HEK293 (cell line): ENCODE results near the gene PXMP2.

ENCODE experiments used
- BCL11A ChIP-seq: fragments of 450-650 bp; formaldehyde crosslinking; IDR thresholded peaks from 2 replicates; pipeline ENCODE4 v1.5.1; 2016; ENCODE audit warnings: low read depth, missing biosample characterization, missing genetic modification characterization
- CTCF ChIP-seq: fragments of 450-650 bp; formaldehyde crosslinking; IDR thresholded peaks from 2 replicates; pipeline ENCODE4 v1.5.1; 2016; ENCODE audit warnings: missing biosample characterization, missing genetic modification characterization
- GLI2 ChIP-seq: fragments of 450-650 bp; formaldehyde crosslinking; IDR thresholded peaks from 2 replicates; pipeline ENCODE4; 2017; ENCODE audit warnings: missing biosample characterization, missing genetic modification characterization, low read depth, borderline replicate concordance
- INSM2 ChIP-seq: fragments of 450-650 bp; formaldehyde crosslinking; IDR thresholded peaks from 2 replicates; pipeline ENCODE4 v1.5.1; 2016; ENCODE audit warnings: missing biosample characterization, missing genetic modification characterization
- ZBTB26 ChIP-seq: fragments of 450-650 bp; formaldehyde crosslinking; optimal IDR thresholded peaks from 2 replicates; pipeline ENCODE3; 2016; ENCODE audit warnings: missing biosample characterization, mild to moderate bottlenecking, missing genetic modification characterization
- ZBTB49 ChIP-seq: fragments of 450-650 bp; formaldehyde crosslinking; IDR thresholded peaks from 2 replicates; pipeline ENCODE4 v1.5.1; 2016; ENCODE audit warnings: missing biosample characterization, missing genetic modification characterization, low read depth
- ZNF175 ChIP-seq: fragments of 450-650 bp; formaldehyde crosslinking; IDR thresholded peaks from 2 replicates; pipeline ENCODE4 v1.5.1; 2016; ENCODE audit warnings: missing biosample characterization, missing genetic modification characterization
- ZNF221 ChIP-seq: fragments of 450-650 bp; formaldehyde crosslinking; IDR thresholded peaks from 2 replicates; pipeline ENCODE4 v1.5.1; 2017; ENCODE audit warnings: missing biosample characterization, missing genetic modification characterization, borderline replicate concordance
- ZNF239 ChIP-seq: fragments of 450-650 bp; formaldehyde crosslinking; IDR thresholded peaks from 2 replicates; pipeline ENCODE4 v1.5.1; 2016; ENCODE audit warnings: missing biosample characterization, missing genetic modification characterization
- ZNF274 ChIP-seq, 2 experiments: fragments of 200-500 bp in 1 of 2; fragments of 450-650 bp in 1 of 2; sonication (Bioruptor generic) in 1 of 2; formaldehyde crosslinking in 1 of 2; IDR thresholded peaks; 2 replicates each; pipeline versions ENCODE4 v1.5.1 to v1.6.1; 2014 to 2016; ENCODE audit warnings: borderline replicate concordance in 1 of 2, inconsistent platforms in 1 of 2, low read length in 1 of 2, missing biosample characterization in 1 of 2, missing genetic modification characterization in 1 of 2
- ZNF530 ChIP-seq: fragments of 450-650 bp; formaldehyde crosslinking; IDR thresholded peaks from 2 replicates; pipeline ENCODE4 v1.5.1; 2016; ENCODE audit warnings: low read depth, missing biosample characterization, missing genetic modification characterization

- TF ChIP-seq ZBTB49 (tag by site-specific recombination) (no peak), CTCF (tag by site-specific recombination) (no peak), INSM2 (no peak), ZNF530 (tag by site-specific recombination) (no peak), ZNF274 (IDR thresholded peaks at IDR 0.05; ENCODE audit: low read length) (no peak), ZNF274 (tag by site-specific recombination; IDR thresholded peaks at IDR 0.05; ENCODE audit: borderline replicate concordance) (no peak), GLI2 (tag by site-specific recombination) (no peak), ZNF175 (no peak), ZNF239 (tag by site-specific recombination) (no peak), BCL11A (tag by site-specific recombination) (no peak), ZBTB26 (no peak), ZNF221 (tag by site-specific recombination) (no peak)
Observed at GRCh38 chr12:132702640-132703039, 15.3 kb downstream of the PXMP2 start.
